DMS 273 (cell line): Measurements from ENCODE around the gene CRIM1.
"Not testable (repeated sequence)": the region's sequence is repeated elsewhere in the genome, so short reads cannot be mapped to it uniquely, and the experiment has no call there.

Experiments
- DNase-seq: peaks from one replicate; lab custom pipeline; 2025; ENCODE audit not compliant: unreplicated experiment; lab: John Stamatoyannopoulos, UW

Gene CRIM1

DNA sequence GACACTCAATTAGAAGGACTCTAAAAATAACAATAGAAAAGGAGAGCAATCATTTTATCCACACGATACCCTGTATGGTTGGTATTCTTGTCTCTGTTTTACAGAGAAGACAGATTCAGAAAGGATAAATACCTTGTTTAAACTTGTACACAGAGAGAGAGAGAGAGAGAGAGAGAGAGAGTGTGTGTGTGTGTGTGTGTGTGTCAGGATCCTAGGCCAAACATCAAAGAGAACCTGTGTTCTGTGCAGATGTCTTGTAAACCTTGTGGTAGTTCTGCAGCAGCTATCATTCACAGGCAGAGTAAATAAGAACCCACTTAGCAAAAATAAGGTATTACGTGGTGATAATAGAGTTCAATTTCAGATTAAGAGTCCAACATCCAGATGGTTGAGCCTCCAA lies 4.3 kb upstream of the CRIM1 start:
- no peak for DNase-seq

DNA sequence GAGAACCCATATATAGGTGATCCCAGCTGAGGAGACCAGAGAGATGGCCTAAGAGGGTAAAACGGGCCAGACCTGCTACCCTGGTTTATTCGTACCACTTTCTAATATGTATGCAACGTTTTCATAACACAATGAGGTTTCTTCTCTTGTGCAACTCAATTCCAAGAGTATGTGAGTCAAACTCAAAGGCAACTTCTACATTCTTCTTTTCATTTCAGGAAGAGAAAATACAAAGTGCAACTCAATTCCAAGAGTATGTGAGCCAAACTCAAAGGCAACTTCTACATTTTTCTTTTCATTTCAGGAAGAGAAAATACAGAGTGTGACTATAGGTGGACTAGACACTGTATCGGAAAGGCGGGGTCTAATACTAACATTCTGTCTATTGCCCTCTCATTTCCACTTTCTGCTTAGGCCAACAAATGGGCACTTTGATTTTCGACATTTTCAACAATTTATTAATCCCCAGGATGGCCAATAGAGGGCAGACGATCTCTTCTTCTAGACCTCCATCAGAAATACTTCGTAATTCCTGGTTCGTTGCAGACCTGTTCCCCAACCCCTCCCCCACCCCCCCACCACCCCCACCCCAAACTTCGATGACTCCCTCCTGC lies 3.7 kb upstream of the CRIM1 start:
- peak; percentile 69 for DNase-seq

DNA sequence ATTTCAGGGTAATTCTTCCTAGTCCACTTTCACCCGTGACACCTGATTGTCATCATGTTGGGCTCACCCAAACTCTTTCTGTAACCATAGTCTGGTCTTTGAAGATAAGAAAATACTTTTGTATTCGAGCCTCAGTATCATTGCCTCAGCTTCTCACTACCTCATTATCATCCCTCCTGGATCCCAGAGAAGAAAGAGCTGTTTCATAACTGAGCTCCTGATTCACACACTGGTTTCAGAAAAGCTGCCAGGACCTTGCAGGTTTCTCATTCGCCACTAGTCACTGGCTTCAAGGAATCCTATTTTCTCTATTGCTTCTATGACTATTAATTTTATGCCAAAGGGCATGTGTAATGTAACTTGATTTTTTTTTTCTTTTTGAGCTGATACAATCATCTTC lies 2.9 kb upstream of the CRIM1 start:
- DNase-seq = peak; percentile 16

DNA sequence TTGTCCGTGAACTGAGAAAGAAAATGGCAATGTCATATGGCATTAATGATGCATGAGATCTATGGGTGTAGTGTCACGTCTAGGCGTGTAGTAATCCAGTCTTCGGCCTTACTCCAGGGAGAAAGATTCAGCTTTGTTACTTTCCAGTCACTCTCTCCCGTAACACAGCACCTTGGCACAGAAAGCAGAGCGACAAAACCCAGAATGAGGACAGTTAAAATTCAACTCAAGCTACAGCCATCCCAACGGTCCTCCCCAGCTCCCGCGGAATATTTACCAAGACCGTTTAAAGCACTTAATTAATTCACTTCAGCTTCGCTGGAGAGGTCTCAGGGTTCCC lies 797 bp upstream of the CRIM1 start:
- no peak for DNase-seq

DNA sequence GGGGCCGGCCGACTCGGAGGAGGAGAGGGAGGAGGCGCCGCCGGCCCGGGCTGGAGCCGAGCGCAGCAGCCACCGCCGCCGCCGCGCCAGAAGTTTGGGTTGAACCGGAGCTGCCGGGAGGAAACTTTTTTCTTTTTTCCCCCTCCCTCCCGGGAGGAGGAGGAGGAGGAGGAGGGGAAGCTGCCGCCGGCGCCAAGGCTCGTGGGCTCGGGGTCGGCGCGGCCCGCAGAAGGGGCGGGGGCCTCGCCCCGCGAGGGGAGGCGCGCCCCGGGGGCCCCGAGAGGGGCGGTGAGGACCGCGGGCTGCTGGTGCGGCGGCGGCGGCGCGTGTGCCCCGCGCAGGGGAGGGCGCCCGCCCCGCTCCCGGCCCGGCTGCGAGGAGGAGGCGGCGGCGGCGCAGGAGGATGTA lies 316 bp downstream of the CRIM1 start:
- no peak for DNase-seq

DNA sequence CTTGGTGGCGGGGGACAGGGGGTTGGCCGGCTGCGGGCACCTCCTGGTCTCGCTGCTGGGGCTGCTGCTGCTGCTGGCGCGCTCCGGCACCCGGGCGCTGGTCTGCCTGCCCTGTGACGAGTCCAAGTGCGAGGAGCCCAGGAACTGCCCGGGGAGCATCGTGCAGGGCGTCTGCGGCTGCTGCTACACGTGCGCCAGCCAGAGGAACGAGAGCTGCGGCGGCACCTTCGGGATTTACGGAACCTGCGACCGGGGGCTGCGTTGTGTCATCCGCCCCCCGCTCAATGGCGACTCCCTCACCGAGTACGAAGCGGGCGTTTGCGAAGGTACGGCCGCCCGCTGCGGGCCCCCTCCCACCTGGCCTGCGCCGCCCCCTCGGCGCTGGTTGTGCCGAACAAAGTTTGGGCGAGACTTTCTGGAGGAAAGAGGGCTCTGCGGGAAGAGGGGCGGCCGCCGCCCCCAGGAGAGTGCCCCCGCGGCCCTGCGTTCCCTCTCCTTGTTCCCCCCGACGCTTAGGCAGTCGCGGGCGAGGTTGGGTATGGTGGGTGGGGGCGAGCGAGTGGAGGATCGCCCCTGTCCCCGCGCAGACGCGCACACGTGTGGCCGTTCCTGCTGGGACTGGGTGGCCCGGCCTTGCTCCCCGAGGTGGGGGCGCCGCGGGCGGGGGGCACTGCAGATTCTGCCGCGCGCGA lies 866 bp downstream of the CRIM1 start:
- peak; percentile 75 for DNase-seq

DNA sequence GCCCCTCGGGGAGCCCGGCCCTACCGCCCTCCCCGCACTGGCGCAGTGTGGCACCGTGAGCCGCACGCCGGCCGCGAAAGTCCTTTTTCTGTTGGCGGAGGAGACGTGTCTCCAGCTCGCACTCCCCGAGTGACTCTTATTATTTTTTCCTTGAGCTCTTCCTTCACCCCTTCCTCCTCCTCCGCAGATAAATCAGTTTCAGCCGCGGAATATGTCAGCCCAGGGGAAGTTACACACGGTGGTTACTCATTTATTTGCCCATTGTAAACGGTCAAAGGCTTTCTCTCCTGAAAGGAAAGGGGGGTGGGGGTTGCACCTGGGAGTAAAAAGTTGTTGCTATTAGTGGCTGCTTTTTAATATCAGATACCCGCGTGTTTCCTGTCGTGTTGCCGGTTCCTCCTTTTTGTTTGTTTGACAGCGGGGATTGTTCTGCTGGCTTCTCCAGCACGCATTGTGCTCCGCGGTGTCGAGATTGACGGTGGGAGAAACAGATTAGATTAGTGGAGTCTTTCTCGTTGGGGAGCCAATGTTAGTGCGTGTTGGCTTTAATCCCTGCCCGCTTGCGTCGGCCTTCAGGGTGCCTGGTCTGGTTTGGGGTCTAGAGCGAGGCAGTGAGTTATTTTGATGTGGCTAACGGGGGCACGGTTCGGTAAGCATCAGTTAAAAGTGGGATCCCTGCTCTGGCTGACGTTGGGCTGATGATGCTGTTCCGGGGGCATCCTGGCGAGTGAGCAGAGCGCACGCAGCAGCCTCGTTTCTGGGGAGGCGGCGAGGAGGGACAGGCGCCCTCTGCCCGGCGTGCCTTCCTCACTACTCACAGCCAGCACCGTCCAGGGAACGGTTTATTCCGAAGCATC lies 1.6 kb downstream of the CRIM1 start:
- DNase-seq = peak; percentile 75

DNA sequence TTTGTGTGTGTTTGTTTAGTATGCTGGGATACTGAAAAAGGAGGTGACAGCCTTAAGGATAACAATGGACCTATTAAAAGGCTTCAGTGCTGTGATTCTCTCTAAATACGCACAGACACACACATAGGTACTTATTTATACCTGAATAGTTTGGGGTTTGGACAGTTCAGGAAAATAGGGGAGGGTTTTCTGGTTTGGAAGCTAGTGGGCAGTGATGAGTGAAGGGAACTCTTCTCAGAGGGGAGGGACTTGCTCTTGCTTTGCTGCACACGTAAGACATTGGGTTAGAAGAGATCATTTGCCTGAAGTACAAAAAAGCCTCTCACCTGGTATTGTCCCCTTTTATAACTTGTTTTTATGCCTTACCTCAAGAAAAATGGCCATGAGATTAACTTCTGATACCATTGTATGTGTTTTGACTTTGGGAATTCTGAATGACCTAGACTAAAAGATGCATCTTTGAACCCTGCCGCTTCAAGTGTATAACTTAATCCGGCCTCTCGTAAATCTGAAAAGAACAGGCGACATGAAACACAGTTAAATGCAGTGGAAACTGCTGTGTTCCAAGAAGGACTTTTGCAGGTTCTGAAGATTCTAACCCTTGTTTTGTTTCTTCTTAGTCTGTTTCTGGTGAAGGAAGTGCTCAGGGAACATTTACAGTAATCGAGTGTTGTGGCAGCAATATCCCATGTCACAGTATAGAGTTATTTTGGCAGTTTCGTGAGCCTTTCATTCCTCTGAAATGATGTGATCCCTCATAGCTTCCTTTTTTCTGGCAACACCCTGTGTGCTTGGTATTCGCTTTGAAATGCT lies 2.5 kb downstream of the CRIM1 start:
- DNase-seq = peak; percentile 74

DNA sequence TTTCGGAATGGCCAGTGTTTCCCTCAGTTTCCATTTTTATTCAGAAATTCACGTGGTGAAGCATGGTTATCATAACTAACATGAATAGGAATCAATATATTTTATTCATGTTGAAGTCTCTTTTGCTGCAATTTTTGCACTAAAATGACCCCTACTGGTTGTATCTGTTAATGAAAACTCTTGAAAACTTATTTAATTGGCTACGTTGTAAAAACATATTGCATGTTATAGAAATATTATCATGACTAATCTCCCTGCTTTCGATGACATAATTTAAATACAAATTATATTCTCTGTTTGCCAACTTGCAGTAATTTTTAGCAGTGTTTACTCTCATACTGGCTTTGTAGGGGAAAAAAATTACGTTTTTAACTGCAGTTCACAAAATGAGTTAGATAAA lies 3.5 kb downstream of the CRIM1 start:
- DNase-seq = peak; percentile 14

DNA sequence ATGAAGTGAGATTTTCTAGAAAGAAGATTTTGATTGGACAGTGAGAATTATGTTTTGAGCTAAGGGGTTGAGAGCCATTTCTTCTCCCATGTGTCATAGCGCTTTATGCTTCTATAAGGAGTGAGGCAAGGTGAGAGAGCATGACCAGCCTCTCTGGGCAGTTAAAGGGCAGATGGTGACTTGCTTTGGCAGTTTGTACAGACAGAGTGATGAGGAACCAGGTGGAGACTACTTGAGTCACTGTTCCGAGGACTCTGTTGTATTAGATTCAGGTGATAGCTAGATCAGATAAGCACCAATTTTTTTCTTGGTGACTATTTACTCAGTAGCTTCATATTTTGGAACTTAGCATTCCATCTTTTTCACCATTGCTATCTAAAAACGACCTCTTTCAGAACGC lies 4.5 kb downstream of the CRIM1 start:
- DNase-seq = no peak

DNA sequence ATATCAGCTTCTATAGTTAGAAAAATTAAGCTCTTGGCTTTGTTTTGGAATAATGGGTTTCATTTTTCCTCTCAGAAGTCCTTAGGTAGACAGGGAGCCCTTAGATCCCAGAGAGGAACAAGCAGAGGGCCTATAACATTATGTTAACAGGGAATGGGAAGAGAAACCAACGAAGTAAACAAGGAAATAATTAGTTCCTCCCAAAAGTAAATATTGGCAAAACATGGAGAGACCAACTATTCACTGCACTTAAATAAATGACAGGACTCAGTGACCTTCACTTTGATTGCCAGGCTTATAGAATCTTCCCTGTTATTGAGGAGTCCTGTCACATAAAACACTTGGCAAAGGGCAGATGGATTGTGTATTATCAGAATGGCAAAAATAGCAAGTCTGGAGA lies 5.3 kb downstream of the CRIM1 start:
- DNase-seq = no peak

DNA sequence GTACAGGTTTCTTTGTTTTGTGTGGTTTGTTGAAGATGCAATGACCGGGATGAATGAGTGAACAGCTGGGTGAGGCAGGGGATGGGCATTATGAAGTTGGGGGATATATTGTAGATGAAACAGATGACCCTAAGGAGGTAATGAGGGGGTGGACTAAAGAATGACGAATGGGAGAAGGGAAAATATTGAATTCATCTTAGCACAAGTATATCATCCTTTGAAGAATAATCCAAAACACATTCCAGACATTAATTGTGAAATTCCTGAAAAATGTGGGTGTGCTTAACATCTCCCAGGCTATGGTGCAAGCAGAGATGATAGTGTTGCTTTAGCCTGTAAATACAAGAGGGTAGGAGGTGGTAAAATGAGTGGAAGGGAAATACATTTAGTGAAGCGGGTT lies 5.8 kb downstream of the CRIM1 start:
- no peak for DNase-seq

DNA sequence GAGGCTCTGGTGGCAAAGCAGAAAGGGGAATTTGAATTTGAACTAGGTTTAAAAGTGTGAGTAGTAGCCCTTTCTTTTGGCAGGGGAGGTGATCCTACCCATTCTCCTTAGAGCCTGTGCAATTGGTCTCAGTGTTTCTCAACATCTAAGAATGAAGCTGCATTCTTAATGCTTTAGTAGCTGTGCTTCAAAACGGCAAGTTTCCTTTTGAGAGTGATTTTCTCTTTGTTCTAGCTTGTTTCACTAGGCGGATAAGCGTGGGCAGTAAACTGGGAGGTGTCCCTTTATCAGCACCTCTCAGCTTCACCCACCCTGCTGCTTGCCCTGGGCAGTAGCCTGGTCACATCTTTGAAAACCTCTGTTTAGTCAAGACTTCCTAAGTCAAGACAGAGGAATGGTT lies 6.7 kb downstream of the CRIM1 start:
- DNase-seq = no peak

DNA sequence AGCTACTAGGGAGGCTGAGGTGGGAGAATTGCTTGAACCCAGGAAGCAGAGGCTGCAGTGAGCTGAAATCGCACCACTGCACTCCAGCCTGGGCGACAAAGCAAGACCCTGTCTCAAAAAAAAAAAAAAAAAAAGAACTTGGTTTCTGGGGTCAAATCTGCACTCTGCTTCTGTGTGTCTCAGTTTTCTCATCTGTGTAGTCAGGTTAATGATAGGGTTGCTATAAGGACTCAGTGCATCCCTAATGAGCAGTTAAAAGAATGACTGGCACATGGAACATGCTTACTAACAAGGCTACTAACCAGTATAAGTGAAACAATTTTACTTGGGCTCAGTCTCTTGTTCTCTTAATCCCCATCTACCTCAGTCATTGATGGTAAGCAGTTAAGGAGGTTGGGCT lies 7.5 kb downstream of the CRIM1 start:
- DNase-seq = not testable (repeated sequence)

DNA sequence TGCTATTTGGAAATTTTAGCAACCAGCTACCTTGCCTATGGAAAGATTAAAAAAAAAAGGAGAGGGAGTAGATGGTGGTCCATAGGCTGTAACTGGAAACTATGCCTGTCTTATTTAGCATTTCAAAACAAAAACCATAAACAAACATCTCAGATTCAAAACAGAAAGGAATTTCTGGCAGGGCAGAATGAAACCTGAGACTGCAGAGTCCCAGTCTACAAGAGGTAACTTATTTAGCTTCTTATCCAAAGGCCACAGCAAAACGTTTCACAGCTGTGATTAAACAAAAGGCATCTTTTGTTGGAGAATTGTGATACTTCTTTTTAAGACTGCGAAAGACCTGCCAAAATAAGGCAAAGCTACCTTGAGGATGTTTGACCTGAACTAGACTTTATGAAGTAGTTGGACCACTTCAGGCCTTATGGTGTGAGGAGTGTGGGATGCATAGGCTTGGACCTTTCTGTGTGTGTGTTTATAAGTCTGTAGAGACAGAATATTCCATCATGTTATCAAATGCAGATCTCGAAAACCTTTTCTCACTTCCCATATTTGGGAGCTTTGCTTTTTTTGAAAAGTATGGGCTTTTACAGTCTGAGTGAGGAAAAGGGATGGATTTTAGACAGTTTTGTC lies 11.0 kb downstream of the CRIM1 start:
- peak; percentile 33 for DNase-seq

DNA sequence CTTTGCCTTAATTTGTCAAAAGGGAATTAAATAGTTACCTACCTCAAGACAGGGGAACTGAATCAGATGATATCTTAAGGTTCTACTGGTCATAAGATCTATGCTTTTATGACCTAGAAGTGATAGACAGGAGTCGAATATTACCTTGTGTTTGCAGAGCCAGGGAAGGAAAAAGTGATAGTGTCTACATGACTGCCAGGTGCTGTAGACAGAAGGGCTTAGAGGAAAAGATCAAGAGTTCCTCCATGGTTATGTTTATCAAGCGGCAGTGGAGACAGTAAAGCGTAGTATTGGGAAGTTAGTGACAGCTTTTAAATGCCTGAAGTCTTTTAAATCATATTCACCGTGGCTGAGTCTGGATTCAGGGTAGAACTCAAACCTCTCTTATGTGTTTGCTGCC lies 11.9 kb downstream of the CRIM1 start:
- no peak for DNase-seq

DNA sequence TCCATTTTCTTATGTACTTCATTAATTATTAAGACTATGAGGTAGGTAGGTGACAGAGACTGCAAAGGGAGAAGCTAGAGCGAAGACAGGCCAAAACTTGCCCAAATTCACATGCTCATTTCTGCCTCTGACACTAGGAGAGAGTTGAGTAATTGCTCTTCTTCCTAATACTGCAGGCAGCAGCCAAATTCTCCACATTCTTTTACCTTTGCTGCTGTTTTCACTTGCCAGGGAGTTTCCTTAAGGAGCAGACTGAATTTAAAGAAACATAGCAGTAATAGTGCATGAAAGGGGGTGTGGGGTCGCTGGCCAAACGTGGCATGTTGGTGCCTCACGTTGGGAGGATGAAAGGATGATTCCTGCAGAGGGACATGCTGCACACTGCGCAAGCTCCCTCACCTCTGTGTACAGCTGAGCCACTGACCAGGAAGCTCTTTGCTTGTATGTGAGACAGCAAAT lies 12.3 kb downstream of the CRIM1 start:
- DNase-seq = no peak

DNA sequence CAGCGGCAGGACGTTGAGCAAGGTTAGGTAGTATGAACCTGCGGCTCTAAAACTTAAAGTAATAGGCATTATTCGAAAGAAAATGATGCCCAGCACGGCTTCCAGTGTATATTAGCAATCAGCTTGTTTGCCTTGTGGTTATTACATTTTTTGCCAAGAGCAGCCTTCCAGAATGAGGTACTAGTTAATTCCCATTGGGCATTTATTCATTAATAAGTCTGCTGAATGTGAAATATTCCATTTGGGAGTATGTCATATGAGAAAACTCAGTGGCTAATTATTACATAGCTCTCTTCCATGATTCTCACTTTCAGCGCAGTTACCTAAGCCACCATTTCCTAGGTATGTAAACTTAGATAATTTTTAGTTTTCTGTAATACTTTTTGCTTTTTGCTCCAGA lies 12.9 kb downstream of the CRIM1 start:
- DNase-seq = no peak

DNA sequence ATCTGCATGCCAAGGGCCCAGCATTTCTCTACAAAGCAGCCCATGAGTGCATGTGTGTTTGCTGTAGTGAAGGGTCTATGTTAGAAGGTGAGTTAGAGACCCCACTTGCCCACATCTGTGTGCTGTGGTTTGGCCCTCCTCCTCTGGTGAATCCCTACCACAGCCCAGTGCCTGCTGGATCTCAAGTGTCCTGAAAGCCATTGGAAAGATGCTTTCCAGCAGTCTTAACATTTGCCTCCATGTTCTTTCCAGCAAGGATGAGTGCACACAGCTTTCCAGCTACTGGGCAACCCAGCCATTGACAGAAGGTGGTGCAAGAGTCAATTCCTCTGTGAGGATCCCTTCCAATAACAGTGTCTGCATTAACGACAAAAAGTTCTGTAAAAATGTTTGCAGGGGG lies 13.6 kb downstream of the CRIM1 start:
- no peak for DNase-seq

DNA sequence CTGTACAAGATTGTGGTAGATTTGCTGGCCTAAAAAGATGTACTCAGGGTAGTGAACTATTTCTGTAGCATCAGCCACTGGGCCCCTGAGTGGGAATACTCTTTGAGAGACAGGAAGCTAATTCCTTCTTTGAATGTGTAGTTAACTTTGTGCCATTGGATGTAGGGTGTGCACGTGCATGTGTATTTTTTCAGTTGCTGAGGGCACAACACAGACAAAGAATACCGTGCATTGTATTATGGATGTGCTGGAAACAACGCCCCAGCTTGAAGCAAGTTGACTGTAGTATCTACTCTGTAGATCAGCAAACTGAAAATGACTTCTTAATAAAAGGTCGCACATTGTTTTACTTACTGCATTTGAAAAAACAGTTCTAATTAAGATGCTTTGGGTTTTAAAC lies 14.1 kb downstream of the CRIM1 start:
- DNase-seq = no peak

DNA sequence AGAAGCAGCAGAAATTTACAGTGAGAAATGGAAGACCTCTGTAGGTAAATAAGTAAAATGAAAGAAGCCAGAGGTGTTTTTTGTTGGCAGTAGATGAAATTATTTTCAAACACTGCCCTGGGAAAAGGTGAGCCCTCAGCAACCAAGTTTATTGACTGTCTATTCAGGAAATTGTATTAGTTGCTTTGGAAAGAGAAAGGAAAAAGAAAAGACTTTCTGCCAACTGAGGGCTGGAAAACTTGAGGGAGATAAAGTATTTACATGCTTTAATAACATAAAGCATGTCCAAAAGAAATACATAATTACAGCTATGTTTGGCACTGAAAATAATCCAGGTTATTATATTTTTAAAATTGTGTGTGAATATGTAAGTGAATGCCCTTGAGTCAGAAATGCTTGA lies 14.7 kb downstream of the CRIM1 start:
- no peak for DNase-seq
